Measurements from ENCODE around the gene DNAJC15. TPM values are rescaled to one million over a fixed set of nuclear protein-coding genes. Genes with fewer than 3 reads are reported as not detected.

Gene DNAJC15
- total RNA-seq, 1 donor from 2014 or later = 32.9 TPM

Other genes with a start within 250 kb of the DNAJC15 start
- gene FAM216B, start 242.0 kb upstream of the DNAJC15 start, total RNA-seq = 4.6 TPM
- 2.3 TPM for gene EPSTI1, start 31.3 kb upstream of the DNAJC15 start, total RNA-seq